ENCODE measurements around the gene ZNF235.

DNA sequence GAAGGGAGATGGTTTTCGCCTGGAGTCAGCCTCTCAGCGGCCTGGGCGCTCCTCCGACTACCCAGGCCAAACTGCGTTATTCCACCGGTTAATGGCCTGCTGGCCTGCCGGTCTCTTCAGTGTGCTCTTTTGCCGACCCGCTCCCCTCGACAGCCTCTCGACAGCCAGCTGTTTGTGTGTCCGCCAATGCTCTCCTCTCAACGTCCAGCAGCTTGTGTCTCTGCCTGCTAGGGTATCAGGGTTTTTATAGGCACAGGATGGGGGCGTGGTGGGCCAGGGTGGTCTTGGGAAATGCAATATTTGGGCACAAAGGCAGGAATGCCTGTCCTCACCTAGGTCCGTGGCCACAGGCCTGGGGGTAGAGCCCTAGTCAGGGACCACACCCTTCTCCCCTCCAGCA, 1.5 kb upstream of the ZNF235 start:
- TF ChIP-seq, protein P1, sequence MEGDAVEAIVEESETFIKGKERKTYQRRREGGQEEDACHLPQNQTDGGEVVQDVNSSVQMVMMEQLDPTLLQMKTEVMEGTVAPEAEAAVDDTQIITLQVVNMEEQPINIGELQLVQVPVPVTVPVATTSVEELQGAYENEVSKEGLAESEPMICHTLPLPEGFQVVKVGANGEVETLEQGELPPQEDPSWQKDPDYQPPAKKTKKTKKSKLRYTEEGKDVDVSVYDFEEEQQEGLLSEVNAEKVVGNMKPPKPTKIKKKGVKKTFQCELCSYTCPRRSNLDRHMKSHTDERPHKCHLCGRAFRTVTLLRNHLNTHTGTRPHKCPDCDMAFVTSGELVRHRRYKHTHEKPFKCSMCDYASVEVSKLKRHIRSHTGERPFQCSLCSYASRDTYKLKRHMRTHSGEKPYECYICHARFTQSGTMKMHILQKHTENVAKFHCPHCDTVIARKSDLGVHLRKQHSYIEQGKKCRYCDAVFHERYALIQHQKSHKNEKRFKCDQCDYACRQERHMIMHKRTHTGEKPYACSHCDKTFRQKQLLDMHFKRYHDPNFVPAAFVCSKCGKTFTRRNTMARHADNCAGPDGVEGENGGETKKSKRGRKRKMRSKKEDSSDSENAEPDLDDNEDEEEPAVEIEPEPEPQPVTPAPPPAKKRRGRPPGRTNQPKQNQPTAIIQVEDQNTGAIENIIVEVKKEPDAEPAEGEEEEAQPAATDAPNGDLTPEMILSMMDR (IDR thresholded peaks at IDR 0.05), result no peak
- no peak for TF ChIP-seq POLR2A (IDR thresholded peaks at IDR 0.05)
- TF ChIP-seq POLR2AphosphoS5 (IDR thresholded peaks at IDR 0.05), result no peak

Measured in upper lobe of left lung (tissue), 4 donors.